Omental fat pad (tissue), 4 donors: ENCODE data around the gene TECPR1. TPM values are rescaled to one million over a fixed set of nuclear protein-coding genes. Genes with fewer than 3 reads are reported as not detected.

Source experiments
- ATAC-seq: fragments of 150-250 bp; one replicate; pipeline ENCODE4 v1.9.1; 2016; ENCODE audit warnings: mild to moderate bottlenecking, moderate library complexity; ENCODE audit not compliant: low FRiP score
- DNase-seq: peaks from one replicate; pipeline ENCODE4 v3.0.0-alpha.2; 2019; ENCODE audit warnings: low spot score
- CTCF ChIP-seq, 3 donors: fragments of 450-650 bp; IDR thresholded peaks; one replicate each; pipeline ENCODE4 v1.5.1; 2016 to 2017; ENCODE audit warnings: antibody characterized with exemption in 3 of 3, mild to moderate bottlenecking in 3 of 3, moderate library complexity in 2 of 3
- total RNA-seq, 4 donors: library from RNA; depleted of rRNA; stranded (reverse); fragments of >200 nt; gene quantifications; one replicate each; pipeline ENCODE4 v1.1.0, GENCODE V29; 2016

TECPR1 gene
- total RNA-seq, 4 donors from 2014 or later, result 12.0 to 36.3 (median 17.1) TPM

GRCh38 chr7:98193474-98194180 is 58.4 kb downstream of the TECPR1 start:
- ATAC-seq (no peak), DNase-seq (no peak)
- no peak for TF ChIP-seq CTCF (IDR thresholded peaks at IDR 0.05)

GRCh38 chr7:98192781-98193457 is 59.1 kb downstream of the TECPR1 start:
- no peak for DNase-seq
- ATAC-seq, result no peak
- TF ChIP-seq CTCF (IDR thresholded peaks at IDR 0.05), result no peak

GRCh38 chr7:98191668-98192431 is 60.2 kb downstream of the TECPR1 start:
- no peak for TF ChIP-seq CTCF (IDR thresholded peaks at IDR 0.05)
- ATAC-seq (no peak), DNase-seq (no peak)

- no peak for TF ChIP-seq CTCF (IDR thresholded peaks at IDR 0.05)
- DNase-seq (no peak), ATAC-seq (no peak)
Observed at GRCh38 chr7:98189559-98189958, 62.5 kb downstream of the TECPR1 start.

GRCh38 chr7:98187138-98187502 is 64.9 kb downstream of the TECPR1 start:
- no peak for ATAC-seq
- TF ChIP-seq CTCF (IDR thresholded peaks at IDR 0.05), result no peak
- DNase-seq, result no peak

GRCh38 chr7:98186452-98187137 is 65.4 kb downstream of the TECPR1 start:
- DNase-seq, result no peak
- no peak for TF ChIP-seq CTCF (IDR thresholded peaks at IDR 0.05)
- ATAC-seq, result no peak
